GM21576 (cell line): ENCODE results near the gene SND1.

ENCODE experiments used
- ATAC-seq: cut with Tn5 transposase; IDR thresholded peaks from one replicate; pipeline ENCODE4 v1.9.1; 2021; ENCODE audit warnings: mild to moderate bottlenecking, moderate library complexity; ENCODE audit not compliant: unreplicated experiment

Gene SND1

DNA sequence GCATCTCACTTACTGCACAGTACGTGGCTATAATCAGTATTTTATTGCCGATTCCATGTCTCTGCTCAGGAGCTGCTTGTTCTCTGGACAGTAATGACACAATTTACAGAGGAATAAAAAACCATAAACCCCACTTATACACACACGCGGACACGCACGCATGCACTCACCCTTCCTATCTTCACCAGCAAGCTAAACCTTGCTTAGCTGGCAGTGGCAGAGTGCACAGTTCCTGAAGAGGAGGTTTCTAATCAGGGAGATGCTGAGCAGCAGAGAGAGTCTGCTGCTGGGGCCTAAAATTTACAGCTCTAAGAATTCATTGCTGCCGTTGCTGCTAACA is 66.3 kb downstream of the SND1 start:
- no peak for ATAC-seq

DNA sequence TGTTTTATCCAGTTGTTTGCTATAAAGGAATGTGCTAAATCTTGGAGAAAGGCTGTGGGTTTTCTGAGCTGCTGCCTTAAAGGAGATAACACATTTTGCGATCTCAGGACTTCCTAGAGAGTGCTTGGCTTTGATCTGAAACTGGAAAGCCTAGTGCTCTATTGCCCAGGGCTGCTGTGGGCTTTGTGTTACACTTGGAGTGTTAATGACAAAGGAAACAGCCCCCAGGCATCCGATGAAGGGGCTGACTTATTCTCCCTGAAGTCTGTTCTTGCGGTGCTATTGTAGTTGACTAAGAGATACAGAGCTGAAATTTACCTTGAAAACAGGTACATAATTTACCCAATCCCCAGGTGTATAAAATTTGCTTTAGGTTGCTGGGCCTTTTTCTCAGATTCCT is 74.5 kb downstream of the SND1 start:
- ATAC-seq: no peak

DNA sequence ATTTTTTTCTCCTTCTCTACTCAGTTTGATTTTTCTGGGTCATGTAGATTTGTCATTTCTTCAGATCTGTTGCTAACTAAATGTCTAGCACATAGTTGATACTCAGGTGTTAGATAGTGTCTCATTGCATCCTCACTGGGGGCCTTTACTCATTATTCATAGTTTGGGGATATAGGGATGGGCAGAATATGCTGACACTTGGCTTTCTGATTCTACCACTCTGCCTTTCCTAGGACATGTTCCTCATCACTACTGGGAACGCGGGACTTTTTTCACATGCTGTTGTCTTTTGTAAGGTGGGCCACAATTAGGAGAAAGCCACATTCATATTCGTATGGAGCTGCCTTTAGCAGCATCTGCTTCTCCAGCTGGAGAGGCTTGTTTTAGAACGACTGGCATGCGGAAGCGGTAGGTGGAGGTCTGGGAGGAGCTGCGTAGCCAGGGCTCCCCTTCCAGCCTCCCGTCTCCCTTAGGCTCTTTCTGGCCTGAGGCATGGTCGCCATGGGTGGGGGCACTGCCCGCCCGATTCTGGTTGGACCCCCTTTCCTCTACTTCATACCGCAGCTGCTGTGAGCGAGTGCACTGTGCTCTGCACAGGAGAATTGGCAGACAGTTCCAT is 78.8 kb downstream of the SND1 start:
- no peak for ATAC-seq

DNA sequence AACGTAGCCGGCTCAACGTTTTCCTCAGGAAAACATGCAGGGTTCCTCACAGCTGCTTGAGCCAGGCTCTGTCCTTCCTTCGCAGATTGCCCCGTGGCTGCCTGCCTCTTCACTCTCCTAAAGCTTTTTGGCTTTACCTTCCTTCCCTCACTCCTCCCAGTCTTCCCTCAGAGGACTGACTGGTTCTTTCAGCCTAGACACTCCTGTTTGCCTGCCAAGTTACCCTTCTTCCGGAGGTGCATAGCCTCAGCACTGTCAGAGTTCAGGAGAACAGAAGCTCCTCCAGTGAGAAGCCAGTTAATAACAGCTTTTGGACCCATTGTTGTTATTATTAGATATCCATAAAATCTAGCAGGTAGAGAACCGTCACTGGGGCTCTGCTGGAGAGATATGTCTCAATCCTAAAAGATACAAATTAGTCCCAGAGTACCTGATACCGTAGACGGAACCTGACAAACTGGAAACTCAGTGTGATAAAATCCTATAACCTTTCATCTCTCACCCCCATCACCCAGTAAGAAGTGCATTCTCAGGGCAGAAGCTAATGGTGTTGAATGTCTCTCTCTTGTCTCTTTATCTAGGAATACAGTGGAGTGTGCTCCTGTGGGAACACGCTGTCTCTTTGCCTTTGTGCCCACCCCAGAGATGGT is 79.6 kb downstream of the SND1 start:
- no peak for ATAC-seq

DNA sequence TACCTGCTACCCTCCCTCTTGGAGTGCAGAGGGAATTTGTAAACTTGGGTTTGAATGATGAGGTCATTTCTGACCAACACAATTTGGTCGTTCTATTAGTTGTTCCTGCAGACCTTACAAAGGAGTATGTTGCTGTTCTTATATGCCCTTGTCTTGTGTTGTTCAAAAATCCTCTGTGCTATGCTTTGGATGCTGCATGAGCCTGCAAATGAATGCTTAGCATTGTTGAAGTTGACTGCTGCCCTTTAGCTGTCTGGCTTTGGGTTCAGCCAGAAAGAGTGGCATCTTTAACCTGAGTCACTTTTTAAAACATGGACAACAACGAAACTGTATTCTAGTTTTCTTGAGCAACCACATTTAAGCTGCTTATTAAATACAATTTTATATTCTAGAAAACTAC is 80.3 kb downstream of the SND1 start:
- no peak for ATAC-seq

DNA sequence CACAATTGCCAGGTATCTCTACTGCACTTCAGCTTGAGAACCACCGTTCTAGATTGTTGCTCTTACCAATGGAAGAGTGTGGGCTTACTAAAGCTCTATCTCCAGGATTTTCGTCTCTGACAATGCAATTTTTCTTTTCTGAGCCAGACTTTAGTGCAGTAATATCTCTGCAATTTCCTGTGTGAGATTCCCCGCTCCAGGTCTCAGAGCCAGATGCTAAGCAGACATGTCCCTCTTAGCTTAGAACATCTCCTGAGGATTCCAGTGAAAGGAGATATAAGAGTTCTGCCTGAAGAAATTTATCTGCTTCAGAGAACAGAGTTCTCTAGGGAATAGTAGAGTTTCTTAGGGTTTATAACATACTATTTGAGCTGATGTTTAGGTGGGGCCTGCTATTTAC is 82.0 kb downstream of the SND1 start:
- ATAC-seq: no peak

DNA sequence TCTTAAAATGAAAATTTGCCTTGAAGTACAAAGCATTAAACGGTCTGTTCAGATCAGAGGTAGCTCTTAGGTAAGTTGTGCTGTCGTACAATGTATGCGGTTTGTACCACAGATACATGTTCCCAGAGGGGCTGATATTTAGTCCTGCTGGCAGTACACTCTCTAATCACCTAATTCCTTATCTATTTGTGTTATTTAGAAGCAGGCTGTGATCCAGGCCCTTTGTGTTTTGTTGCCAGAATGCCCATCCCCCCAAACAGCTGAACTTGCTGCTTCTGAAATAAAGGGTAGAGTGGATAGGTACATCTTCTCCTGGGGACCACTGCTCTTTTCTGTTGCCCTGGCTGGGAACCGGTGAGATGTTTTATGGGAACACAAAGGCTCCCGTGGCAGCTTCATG is 84.5 kb downstream of the SND1 start:
- no peak for ATAC-seq

DNA sequence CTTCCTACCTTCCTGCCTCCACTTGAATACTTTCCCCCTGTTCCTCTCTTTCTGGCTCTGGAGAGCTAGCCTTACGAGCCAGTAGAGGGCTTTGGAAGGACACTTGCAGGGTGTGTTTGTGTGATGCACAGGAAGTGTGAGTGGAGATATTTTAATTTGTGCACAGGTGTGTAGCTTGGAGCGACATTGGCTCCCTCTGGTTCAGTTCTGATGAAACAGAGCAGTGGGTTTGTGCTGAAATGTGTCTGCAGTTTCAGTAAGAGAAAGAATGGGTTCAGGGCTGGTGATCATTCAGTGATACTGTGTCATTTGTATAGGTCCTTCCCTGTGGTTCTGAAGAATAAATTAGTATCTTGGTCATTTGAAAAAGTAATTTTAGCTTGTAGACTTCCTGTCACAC is 86.9 kb downstream of the SND1 start:
- ATAC-seq: no peak

DNA sequence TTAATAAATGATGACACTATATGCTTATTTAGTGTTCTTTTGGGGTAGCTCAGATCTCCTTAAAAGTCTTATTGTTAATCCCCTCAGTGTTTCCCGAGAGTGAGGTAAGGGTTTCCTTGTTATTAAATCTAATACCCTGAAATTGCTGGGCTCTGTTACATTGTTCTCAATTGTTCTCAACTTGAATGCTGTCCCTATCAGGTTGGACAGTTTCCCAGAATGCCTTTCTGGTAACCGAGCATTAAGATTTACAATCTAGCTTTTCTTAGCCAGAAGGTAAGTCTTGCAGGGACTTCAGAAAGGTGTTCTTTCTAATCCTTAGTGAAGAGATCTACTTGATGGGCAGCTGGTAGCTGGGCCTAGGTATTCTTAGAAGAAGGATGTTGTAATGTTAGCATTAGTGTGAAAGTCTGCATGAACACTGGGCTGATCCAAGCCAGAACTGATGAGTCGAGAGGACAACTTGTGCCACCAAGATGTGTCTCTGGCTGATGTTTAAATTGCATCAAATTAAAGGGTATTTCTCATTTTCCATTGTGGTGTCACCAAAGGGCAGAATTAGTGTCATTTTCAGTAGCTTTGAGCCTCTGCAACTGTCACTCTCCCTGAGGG is 89.9 kb downstream of the SND1 start:
- no peak for ATAC-seq

DNA sequence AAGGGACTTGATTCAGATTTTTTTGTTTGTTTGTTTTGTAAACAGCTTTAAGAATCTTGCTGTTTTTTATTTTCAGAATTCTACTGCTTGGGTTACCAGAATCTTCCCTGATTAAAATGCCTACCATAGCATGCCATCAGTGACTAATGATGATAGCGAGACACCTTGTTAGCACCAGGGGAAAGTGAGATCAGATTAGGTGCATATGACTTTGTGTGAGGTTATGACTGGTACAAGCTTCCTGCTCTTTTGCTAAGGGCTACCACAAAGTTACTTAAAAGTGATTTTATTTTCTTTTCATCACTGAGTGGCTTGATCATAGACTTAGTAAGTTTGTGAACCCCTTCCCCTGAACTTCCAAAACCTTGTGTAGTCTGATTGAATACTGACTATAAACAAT is 93.5 kb downstream of the SND1 start:
- ATAC-seq: no peak

DNA sequence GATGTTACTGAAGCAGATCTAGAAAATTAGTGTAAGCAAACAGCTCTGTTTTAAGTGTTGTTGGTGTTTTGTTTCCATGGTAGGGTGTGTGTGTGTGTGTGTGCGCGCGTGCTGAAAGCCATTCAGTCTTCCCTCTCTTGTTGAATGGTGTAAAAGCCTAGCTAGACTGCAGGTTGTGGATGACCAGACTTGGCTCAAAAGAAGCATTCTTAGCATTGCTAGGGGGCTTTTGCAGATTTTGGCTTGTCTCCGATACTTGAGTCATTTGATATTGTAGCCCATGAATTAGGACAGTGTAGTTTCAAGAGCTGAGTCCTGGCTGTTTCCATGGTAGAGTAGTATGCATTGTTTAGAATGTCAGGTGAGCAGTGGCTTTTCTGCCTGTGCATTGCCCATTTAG is 99.1 kb downstream of the SND1 start:
- ATAC-seq: no peak

DNA sequence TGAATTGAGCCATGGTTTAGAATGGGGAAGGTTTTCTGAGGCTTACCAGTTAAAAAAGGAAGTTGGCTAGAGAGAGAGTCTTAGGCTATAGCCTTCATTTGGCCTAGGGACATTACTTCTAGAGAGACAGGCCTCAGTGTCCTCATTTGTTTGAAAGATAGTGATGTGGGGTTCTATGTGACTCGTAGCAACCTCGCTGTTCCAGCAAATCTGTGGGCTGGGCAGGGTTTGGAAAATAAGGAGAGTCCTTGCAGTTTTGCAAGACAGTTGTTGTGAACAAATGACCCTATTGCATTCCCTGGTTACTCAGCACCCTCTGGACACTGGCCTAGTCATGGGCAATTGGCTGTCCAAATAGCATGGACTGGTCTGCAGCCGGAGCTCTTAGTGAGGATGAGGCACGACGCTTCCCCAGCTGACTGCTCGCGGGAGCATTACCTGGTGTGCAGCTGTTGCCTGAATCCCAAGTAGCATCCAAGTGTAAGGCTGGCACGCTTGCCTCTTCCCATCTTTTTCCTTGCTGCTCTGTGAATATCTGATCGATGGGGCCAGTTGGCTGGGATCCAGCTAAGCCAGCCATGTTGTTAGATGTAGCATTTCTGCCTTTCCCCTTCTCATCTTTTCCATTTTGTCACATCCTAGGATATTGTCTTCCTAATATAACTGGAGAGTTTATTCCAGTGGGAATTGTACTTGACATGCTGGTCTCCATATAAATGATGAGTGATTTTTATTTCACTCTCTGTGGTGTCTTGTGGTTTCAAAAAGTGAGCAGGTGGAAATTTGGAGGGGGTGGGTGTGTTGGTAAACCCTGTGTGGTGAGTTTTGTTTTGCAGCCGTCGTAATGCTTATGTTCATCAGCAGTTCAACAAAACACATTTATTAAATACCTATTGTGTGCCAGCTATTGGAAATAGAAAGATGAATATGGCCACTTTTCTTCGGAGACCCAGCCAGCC is 99.8 kb downstream of the SND1 start:
- ATAC-seq: no peak

DNA sequence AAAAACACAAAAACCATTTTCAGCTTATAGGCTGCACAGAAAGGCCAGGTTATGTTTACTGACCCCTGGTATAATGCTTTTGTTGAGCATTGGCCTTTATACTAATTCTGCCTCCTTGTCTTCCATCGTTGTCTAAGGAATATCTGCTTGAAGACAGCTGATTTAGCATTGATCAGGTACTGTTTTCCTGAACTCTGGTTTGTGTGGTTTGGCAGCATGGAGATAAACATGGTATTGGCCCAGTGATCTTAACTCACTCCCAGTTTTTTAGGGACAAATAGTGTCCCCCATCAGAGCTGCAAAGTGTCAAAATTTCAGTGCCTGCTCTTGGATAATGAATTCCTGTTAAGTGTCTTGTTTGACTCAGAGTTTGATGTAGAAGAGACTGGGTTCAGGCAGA is 100.8 kb downstream of the SND1 start:
- no peak for ATAC-seq

DNA sequence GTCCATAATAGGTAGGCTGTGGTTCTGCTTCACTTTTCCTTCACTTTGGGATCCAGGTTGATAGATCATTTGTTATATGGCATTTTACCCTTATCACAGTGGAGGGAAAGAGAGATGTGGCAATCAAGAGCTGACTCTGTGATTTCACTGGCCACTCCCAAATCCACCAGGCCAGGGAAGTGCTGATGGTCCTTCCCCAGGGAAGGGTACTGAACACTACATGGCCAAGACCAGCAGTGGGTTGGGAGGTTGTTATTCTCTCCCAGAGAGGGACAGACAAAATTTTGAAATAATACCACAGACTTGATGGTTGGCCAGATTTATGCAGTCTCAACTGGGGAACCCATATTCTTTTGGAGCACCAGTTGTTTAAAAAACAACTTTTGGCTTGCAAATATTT is 102.5 kb downstream of the SND1 start:
- no peak for ATAC-seq

DNA sequence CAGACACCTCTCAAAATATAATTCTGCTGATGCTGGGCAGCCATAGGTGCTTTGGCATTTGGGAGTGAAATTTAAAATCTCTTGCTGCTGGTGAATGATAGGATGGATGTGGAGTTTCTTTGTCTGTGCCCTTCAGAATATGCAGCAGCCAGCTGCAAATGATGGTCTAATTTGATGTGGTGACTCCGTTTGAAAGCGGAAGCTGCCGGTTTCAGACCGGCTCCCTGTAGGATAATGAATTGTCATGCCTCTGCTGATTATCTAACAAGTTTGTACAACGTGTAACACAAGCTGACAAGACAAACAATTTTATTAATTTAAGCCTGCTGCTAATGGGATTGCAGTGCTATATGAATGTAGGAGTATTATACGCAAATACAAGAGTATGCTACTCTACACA is 103.5 kb downstream of the SND1 start:
- ATAC-seq: no peak

DNA sequence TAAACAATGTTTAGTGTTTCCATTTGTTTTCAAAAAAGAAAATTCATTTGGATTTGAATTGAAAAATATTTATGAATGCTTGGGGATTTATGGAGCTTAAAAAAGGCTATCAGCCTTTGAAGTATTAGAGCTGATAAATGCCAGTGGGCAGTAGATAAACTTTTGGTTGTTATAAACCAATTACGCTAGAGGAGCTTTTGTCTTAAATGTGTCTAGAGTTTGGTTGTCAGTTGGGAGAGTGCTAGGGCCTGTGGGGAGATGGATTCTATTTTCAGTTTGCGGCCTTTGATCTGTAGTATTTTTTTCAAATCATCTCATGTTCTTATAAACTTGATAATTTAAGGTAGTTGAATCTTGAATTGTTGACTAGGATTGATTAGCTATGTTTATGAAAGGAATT is 104.0 kb downstream of the SND1 start:
- ATAC-seq: no peak

DNA sequence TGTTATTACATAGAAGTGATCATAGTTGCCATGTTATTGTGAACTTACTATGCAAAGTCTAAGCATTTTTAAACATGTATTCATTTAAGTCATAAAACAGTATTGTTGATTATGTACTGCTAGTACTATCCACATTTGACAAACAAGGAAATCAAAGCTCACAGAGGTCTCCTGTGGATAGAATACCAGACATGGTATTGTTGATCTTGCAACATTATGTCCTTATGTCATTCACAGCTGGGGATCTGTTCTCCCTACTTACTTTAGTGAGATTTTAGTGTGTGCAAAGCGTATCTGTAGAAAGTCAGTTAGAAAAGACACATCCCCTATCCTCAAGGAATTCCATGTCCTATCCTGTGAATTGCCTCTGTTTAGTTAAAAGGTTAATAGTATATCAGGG is 106.1 kb downstream of the SND1 start:
- no peak for ATAC-seq

DNA sequence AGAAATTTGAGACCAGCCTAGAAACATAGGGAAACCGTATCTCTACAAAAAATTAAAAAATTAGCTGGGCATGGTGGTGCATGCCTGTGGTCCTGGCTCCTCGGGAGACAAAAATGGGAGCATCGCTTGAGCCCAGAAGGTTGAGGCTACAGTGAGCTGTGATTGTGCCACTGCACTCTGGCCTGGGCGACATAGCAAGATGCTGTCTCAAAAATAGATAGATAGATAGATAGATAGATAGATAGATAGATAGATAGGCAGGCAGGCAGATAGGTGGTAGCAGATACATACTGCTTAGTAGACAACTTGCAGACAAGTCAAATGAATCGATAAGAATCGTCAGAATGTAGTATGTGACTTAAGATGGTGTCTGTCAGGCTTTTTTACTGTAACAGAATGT is 106.9 kb downstream of the SND1 start:
- ATAC-seq: no peak

DNA sequence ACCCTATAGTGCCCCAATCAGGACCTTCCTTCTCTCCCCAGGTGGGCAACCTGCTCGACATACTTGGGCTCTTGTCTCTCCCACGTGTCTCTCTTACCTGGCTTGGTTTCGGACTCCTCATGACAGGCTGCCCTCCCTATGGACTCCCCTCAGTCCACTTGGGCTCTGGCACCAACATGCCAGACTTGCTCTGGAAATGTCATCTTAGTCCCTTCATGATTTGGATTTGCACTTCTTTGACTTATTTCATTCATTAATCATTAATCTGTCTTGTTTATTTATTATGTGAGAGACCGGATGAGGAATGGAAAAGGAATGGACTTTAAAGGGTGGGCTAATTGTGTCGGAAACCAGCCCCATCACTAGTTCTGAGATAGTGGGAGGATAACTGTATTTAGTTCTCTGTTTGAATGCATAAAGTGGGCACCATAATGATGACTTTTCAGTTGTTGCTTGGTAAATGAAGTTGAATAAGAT is 108.0 kb downstream of the SND1 start:
- ATAC-seq: no peak

DNA sequence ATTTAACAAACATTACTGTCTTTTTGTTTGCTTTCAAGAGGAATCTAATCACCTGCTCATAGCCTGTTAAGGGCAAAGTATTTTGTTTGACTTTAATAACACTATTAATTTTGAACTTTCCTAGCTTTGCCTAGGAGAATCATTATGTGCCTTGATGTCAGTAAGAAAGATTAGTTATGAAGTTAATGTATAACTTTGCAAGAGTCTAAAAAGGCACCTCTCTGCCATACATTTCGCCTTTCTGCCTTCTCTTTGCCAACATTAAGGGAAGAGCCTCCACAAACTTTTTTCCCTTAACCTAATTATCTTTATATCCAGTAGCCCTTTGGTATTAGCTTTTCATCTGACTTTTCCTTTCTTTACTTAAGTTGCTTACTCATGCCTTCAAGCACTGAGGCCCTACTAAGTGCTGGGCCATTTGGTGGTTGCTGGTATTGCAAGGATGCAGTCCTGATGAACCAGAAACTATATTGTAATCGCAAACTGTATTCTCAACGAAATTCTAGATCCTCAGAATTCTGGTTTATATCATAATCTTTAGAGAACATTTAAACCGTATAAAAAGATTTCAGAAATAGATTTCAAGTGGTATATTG is 108.5 kb downstream of the SND1 start:
- no peak for ATAC-seq

DNA sequence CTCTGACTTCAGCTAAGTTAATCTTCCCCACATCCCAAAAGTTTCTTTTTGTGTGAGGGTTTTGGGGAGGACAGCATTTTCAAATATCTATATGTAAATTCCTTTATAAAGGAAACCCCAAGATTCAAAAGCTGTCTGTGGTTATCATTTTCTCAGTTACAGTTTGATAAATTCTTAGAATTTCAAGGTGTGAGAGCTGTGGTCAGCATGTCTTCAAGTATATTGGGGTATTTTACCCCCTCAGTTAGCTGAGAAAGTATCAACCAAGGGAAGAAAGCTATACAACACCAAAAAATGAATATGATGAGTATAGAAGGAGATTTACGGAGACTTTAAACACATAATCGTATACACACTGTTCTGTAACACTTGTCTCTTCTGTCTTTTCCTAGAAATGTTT is 109.2 kb downstream of the SND1 start:
- no peak for ATAC-seq
